ENCODE data around the gene OPCML.

OPCML gene

GRCh38 chr11:133501643-133502539 lies 30.4 kb downstream of the OPCML start:
- DNase-seq, result no peak

GRCh38 chr11:133500936-133501335 lies 31.4 kb downstream of the OPCML start:
- no peak for DNase-seq

GRCh38 chr11:133500435-133500834 lies 31.9 kb downstream of the OPCML start:
- DNase-seq, result no peak

- DNase-seq, result no peak
Observed at GRCh38 chr11:133498969-133499368, 33.3 kb downstream of the OPCML start.

- DNase-seq, result no peak
Observed at GRCh38 chr11:133497477-133498140, 34.7 kb downstream of the OPCML start.

GRCh38 chr11:133492895-133493294 lies 39.4 kb downstream of the OPCML start:
- no peak for DNase-seq

- no peak for DNase-seq
Observed at GRCh38 chr11:133491680-133492383, 40.5 kb downstream of the OPCML start.

GRCh38 chr11:133480722-133481121 lies 51.6 kb downstream of the OPCML start:
- no peak for DNase-seq

- DNase-seq, result no peak
Observed at GRCh38 chr11:133479209-133479608, 53.1 kb downstream of the OPCML start.

- no peak for DNase-seq
Observed at GRCh38 chr11:133477251-133477625, 55.1 kb downstream of the OPCML start.

GRCh38 chr11:133476570-133477250 lies 55.6 kb downstream of the OPCML start:
- DNase-seq, result no peak

- no peak for DNase-seq
Observed at GRCh38 chr11:133474461-133474860, 57.8 kb downstream of the OPCML start.

- no peak for DNase-seq
Observed at GRCh38 chr11:133467686-133468085, 64.6 kb downstream of the OPCML start.

- no peak for DNase-seq
Observed at GRCh38 chr11:133443206-133443747, 89.0 kb downstream of the OPCML start.

GRCh38 chr11:133441964-133442660 lies 90.2 kb downstream of the OPCML start:
- no peak for DNase-seq

GRCh38 chr11:133425992-133426391 lies 106.3 kb downstream of the OPCML start:
- DNase-seq, result no peak

- DNase-seq, result no peak
Observed at GRCh38 chr11:133425245-133425644, 107.1 kb downstream of the OPCML start.

- no peak for DNase-seq
Observed at GRCh38 chr11:133418218-133418617, 114.1 kb downstream of the OPCML start.

GRCh38 chr11:133414506-133414905 lies 117.8 kb downstream of the OPCML start:
- no peak for DNase-seq

- no peak for DNase-seq
Observed at GRCh38 chr11:133413703-133414102, 118.6 kb downstream of the OPCML start.

- DNase-seq, result no peak
Observed at GRCh38 chr11:133409799-133410198, 122.5 kb downstream of the OPCML start.

- DNase-seq, result no peak
Observed at GRCh38 chr11:133408936-133409335, 123.4 kb downstream of the OPCML start.

Measured in fibroblast of upper back skin (primary cell).